K562 (cell line): ENCODE measurements around the gene ANO7. TPM values are rescaled to one million over a fixed set of nuclear protein-coding genes. Genes with fewer than 3 reads are reported as not detected.
A peak's percentile ranks its signal among the peaks of the same experiment; 100 is the strongest.

Source experiments
- CREM ChIP-seq: IDR thresholded peaks from 2 replicates; pipeline ENCODE4 v1.6.1; 2014; ENCODE audit warnings: antibody characterized with exemption, low read depth
- CXXC5 ChIP-seq: fragments of 250-450 bp; sonication (Bioruptor Pico); IDR thresholded peaks from 2 replicates; pipeline ENCODE4 v1.8.0; 2022; ENCODE audit warnings: inconsistent platforms, mild to moderate bottlenecking, moderate library complexity
- ESRRB ChIP-seq: fragments of 250-450 bp; sonication (Bioruptor Pico); IDR thresholded peaks from 2 replicates; pipeline ENCODE4 v1.5.0; 2020; ENCODE audit warnings: mild to moderate bottlenecking, moderate library complexity, borderline replicate concordance
- GTF2F1 ChIP-seq: IDR thresholded peaks from 2 replicates; pipeline ENCODE4 v1.6.1; 2011; ENCODE audit warnings: low read depth, low read length, improper control_type of control experiment
- HEY1 ChIP-seq: fragments of 250-450 bp; sonication (Bioruptor Pico); IDR thresholded peaks from 2 replicates; pipeline ENCODE4 v1.5.0; 2020; ENCODE audit warnings: mild to moderate bottlenecking, moderate library complexity, borderline replicate concordance
- ILF3 ChIP-seq: fragments of 450-650 bp; IDR thresholded peaks from 2 replicates; pipeline ENCODE4 v1.6.1; 2018; ENCODE audit warnings: antibody characterized with exemption, mild to moderate bottlenecking, moderate library complexity, borderline replicate concordance
- ILK ChIP-seq: fragments of 450-650 bp; IDR thresholded peaks from 2 replicates; pipeline ENCODE4 v1.6.1; 2016; ENCODE audit warnings: missing genetic modification characterization, low read depth, mild to moderate bottlenecking, missing compliant biosample characterization, moderate library complexity, borderline replicate concordance
- JUND ChIP-seq, 2 experiments: IDR thresholded peaks; 2 replicates in 1 of 2; 3 replicates in 1 of 2; pipeline ENCODE4 v1.6.1; 2011; ENCODE audit warnings: borderline replicate concordance in 2 of 2, low read depth in 2 of 2, low read length in 2 of 2, improper control_type of control experiment in 1 of 2, missing biosample characterization in 1 of 2, missing genetic modification characterization in 1 of 2, missing genetic modification reagents in 1 of 2
- MED1 ChIP-seq: sonication (generic); formaldehyde crosslinking; IDR thresholded peaks from 2 replicates; pipeline ENCODE4 v1.8.1; 2023; ENCODE audit warnings: missing genetic modification reagents, borderline replicate concordance
- MXI1 ChIP-seq: IDR thresholded peaks from 2 replicates; pipeline ENCODE4 v1.6.1; 2011; ENCODE audit warnings: low read depth, mild to moderate bottlenecking, improper control_type of control experiment, low read length
- NR2C2 ChIP-seq, 2 experiments: fragments of 200-800 bp in 1 of 2; sonication (Bioruptor generic) in 1 of 2; sonication (generic) in 1 of 2; formaldehyde crosslinking in 1 of 2; IDR thresholded peaks; 2 replicates each; pipeline versions ENCODE4 v1.6.1 to v1.8.0; 2016 to 2022; ENCODE audit warnings: mild to moderate bottlenecking in 1 of 2, missing compliant biosample characterization in 1 of 2, missing genetic modification characterization in 1 of 2, missing genetic modification reagents in 1 of 2
- RBM39 ChIP-seq: fragments of 200-400 bp; formaldehyde crosslinking; optimal IDR thresholded peaks from 2 replicates; pipeline ENCODE3; 2018; ENCODE audit warnings: low read depth, low read length
- SIRT6 ChIP-seq: IDR thresholded peaks from one replicate; pipeline ENCODE4 v1.6.1; 2012; ENCODE audit warnings: low read depth, mild to moderate bottlenecking, control low read depth, inconsistent platforms, low read length, moderate library complexity
- WHSC1 ChIP-seq: IDR thresholded peaks from one replicate; pipeline ENCODE4 v1.6.1; 2012; ENCODE audit warnings: low read length, control low read depth, inconsistent platforms
- ZBED1 ChIP-seq: IDR thresholded peaks from 2 replicates; pipeline ENCODE4 v1.6.1; 2014
- ZBTB7A ChIP-seq: IDR thresholded peaks from 2 replicates; pipeline ENCODE4 v1.6.1; 2011; ENCODE audit warnings: low read depth, mild to moderate bottlenecking, low read length, moderate library complexity, borderline replicate concordance; ENCODE audit not compliant: control insufficient read depth
- ZFPM2 ChIP-seq: fragments of 250-450 bp; sonication (Bioruptor Pico); IDR thresholded peaks from 2 replicates; pipeline ENCODE4 v1.5.1; 2022; ENCODE audit warnings: mild to moderate bottlenecking
- ZMIZ1 ChIP-seq, 2 experiments: fragments of 150-350 bp in 1 of 2; IDR thresholded peaks; 2 replicates each; pipeline ENCODE4 v1.6.1; 2012 to 2016; ENCODE audit warnings: low read depth in 2 of 2, low read length in 2 of 2, mild to moderate bottlenecking in 1 of 2, moderate library complexity in 1 of 2
- ZNF224 ChIP-seq: sonication (generic); formaldehyde crosslinking; IDR thresholded peaks from 2 replicates; pipeline ENCODE4 v1.8.0; 2022; ENCODE audit warnings: mild to moderate bottlenecking, missing genetic modification reagents
- ZNF263 ChIP-seq: sonication (generic); formaldehyde crosslinking; IDR thresholded peaks from 2 replicates; pipeline ENCODE4 v1.8.0; 2022; ENCODE audit warnings: mild to moderate bottlenecking, missing genetic modification reagents, borderline replicate concordance
- ZNF280A ChIP-seq: fragments of 450-650 bp; IDR thresholded peaks from 2 replicates; pipeline ENCODE4 v1.6.1; 2018; ENCODE audit warnings: mild to moderate bottlenecking, low read depth; ENCODE audit not compliant: partially characterized antibody
- polyA plus RNA-seq, 8 experiments: library from polyadenylated mRNA; depleted of rRNA in 4 of 8; stranded (reverse) in 5 of 8; unstranded in 3 of 8; fragments of >200 nt; fragmentation: Nextera tagmentation in 2 of 8; fragmentation: Illumina TruSeq in 1 of 8; extraction: Ambion mirVana in 2 of 8; extraction: Trizol in 1 of 8; gene quantifications; 2 replicates each; pipeline versions ENCODE4 v1.2.1 to v1.2.3, GENCODE V29; 2011 to 2014; ENCODE audit warnings: inconsistent platforms in 1 of 8, missing spikeins in 1 of 8
- total RNA-seq, 7 experiments: library from RNA; depleted of rRNA in 6 of 7; stranded (reverse); fragments of >200 nt in 6 of 7; fragmentation: Illumina TruSeq in 2 of 7; extraction: Trizol in 2 of 7; gene quantifications; 2 replicates each; pipeline versions ENCODE4 v1.2.1 to v1.2.3, GENCODE V29; 2011 to 2021; ENCODE audit warnings: low replicate concordance in 1 of 7
- TF ChIP-seq, protein P1 (sequence below): fragments of 250-450 bp; sonication (Bioruptor Pico); IDR thresholded peaks from 2 replicates; pipeline ENCODE4 v1.8.0; 2021; ENCODE audit warnings: moderate library complexity, mild to moderate bottlenecking, inconsistent platforms

ANO7 gene
- total and polyA plus RNA-seq, 9 of the 15 experiments (the other 6 are each of a cell fraction or from before 2014, with no cell fraction given) = 0.28 to 5.1 (median 1.1) TPM

DNA sequence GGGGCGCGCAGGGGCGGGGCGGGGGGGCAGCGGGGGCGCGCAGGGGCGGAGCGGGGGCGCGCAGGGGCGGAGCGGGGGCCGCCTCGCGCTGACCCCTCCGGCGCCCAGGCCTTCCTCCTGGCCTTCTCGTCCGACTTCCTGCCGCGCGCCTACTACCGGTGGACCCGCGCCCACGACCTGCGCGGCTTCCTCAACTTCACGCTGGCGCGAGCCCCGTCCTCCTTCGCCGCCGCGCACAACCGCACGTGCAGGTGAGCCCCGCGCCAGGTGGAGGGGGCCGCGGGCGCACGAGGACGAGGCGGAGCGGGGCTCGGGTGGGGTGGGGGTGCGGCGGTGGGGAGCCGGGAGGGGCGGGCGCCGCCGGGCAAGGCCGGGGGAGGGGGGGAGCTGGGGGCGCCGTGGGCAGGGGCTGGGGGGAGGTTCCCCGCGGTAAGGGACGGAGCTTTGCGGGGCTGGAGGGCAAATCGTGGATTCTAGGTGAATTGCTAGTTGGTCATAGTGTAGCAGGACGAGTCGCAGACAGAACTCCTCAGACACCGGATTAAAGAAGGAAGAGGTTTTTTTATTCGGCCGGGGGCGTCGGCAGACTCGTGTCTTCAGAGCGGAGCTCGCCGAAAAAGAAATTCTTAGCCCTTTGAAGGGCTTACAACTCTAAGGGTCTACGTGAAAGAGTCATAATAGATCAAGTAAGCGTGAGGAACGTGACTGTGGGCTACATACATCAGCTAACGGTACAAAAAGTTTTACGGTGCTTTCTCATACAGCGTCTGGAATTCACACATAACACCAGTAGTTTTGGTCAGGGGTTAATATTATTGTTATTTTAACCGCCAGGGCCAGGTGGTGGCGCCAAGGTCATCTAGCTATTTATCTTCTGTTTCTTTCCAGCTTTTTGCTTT lies 29.9 kb downstream of the ANO7 start (continued):
- no peak for TF ChIP-seq ZMIZ1 (IDR thresholded peaks at IDR 0.05; ENCODE audit: low read depth in 2 of 2, low read length in 2 of 2)
- no peak for TF ChIP-seq GTF2F1
- TF ChIP-seq ILF3 = no peak
- peak; percentile 29; the same call in 1 of the 2 replicates for TF ChIP-seq ZBTB7A
- TF ChIP-seq CXXC5 (CRISPR knock-in tag) = peak; percentile 13
- no peak for TF ChIP-seq WHSC1
- TF ChIP-seq ZNF263 (CRISPR knock-in tag) = no peak
- no peak for TF ChIP-seq HEY1
- no peak for TF ChIP-seq RBM39
- TF ChIP-seq MXI1 = no peak
- no peak for TF ChIP-seq ZNF280A
- no peak for TF ChIP-seq ILK (tag)
- TF ChIP-seq CREM = peak; percentile 29; the same call in 1 of the 2 replicates
- TF ChIP-seq ZFPM2 (CRISPR knock-in tag) = no peak
- TF ChIP-seq MED1 (CRISPR knock-in tag) = no peak
- TF ChIP-seq, protein P1, sequence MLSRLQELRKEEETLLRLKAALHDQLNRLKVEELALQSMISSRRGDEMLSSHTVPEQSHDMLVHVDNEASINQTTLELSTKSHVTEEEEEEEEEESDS (CRISPR knock-in tag) = no peak
- TF ChIP-seq ZNF224 (CRISPR knock-in tag) = no peak
- no peak for TF ChIP-seq ESRRB (CRISPR knock-in tag)
- TF ChIP-seq SIRT6 = no peak
- TF ChIP-seq ZBED1 = no peak
- no peak for TF ChIP-seq NR2C2 (CRISPR knock-in tag; IDR thresholded peaks at IDR 0.05)
- peak; percentile 46 for TF ChIP-seq NR2C2 (tag; IDR thresholded peaks at IDR 0.05)
- no peak for TF ChIP-seq JUND (IDR thresholded peaks at IDR 0.05; ENCODE audit: borderline replicate concordance, low read depth, low read length)
- TF ChIP-seq JUND (tag; IDR thresholded peaks at IDR 0.05; ENCODE audit: borderline replicate concordance, low read depth, low read length) = no peak
